ENCODE data around the gene PSPH.

The PSPH gene

DNA sequence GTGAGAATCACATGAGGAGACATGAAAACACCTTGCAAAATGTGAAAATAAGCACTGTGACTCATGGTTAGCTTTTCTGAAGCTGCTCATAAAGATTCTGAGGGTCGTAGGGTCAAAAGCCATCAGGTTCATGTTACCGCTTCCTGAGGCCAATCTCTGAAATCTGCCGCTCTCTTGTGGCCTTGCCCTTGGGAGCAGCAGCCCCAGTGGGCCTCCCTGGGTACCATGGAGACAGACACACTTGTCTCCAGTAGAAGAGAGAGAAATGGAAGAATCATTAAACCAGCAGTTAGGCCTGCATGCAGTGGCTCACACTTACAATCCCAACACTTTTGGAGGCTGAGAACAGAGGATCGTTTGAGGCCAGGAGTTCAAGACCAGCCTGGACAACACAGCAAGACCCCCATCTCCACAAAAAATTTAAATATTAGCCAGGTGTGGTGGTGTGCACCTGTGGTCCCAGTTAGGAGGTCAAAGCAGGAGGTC, 44.0 kb downstream of the PSPH start:
- peak; percentile 4 for DNase-seq (ENCODE audit: low read depth, low spot score)

DNA sequence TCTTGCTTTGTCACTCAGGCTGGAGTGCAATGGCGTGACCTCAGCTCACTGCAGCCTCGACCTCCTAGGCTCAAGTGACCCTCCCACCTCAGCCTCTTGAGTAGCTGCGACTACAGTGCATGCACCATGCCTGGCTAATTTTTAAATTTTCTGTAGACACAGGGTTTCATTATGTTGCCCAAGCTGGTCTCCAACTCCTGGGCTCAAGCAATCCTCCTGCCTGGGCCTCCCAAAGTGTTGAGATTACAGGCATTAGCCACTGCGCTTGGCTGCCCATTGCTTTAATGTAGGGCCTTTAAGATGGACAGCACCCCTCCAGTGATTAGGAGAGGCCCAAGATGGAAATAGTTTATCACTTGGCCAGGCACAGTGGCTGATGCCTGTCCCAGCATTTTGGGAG, 47.5 kb downstream of the PSPH start:
- DNase-seq (ENCODE audit: low read depth, low spot score): no peak

DNA sequence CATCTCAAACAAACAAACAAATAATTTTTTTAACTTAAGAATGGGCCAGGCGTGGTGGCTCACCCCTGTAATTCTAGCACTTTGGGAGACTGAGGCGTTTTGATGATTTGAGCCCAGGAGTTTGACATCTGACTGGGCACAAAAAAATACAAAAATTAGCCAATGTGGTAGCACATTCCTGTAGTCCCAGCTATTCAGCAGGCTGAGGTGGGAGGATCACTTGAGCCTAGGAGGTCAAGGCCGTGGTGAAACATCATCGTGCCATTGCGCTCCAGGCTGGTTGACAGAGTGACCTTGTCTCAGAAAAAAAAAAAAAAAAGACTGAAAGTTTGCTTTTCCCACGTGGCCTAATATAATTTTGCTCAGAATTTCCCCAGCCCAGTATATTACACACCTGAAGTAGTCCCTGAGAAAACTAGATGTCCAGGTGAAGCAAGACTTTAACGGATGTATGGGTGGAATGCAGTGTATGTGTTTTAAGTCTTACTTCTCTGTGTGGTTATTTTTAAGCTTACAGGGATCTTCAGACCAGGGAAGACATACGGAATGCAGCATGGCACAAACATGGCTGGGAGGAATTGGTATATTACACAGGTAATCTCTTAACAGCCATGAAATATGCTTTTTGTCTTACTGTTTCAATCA, 54.3 kb downstream of the PSPH start:
- DNase-seq (ENCODE audit: low read depth, low spot score): no peak

DNA sequence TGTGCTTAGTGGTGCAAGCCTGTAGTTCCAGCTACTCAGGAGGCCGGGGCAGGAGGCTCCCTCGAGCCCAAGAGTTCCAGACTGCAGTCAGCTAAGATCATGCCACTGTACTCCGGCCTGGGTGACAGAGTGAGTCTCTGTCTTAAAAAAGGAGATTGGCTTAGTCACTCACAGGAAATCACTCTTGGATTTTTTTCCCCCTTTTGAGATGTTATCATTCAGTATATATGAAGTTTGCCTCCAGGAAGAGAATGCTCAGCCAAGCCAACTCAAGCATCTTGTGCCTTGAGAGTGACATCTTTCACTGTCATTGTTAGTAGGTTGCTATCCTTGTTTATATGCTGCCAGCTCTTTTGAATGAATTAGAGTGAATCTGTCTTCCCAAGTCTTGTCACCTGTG, 58.9 kb downstream of the PSPH start:
- DNase-seq (ENCODE audit: low read depth, low spot score): no peak

DNA sequence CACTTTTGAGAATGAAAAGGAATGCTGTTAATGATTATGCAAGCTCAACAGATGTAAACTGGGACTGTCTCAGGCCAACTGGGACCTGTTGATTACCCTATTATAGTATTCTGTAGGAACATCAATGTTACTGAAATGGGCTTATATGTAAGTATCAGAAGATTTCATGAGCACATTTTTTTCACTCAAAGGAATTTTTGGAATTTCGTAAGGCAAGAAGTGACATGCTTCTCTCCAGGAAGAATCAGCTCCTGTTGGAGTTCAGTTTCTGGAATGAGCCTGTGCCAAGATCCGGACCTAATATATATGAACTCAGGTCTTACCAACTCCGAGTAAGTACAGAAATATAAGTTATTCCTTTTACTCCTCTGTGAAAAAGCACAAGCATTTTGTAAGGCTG, 67.7 kb downstream of the PSPH start:
- no peak for DNase-seq (ENCODE audit: low read depth, low spot score)

DNA sequence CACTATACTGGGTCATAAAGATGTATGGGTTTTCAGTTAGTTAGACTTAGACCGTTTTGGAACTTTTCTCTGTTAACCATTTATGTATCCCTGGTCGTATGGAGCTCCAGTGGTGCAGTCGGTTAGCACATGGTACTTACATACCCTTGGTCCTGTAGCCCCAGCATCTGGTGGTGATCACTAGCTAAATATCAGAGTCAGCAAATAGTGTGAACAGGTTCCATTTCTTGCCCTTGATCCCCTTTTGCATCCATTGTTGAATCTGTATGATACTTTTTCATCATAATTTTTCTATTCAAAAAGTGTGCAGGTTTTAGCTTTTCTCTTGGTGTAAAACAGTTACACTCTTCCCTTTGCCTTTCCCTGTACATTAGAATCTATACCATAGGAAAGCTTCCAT, 71.0 kb downstream of the PSPH start:
- no peak for DNase-seq (ENCODE audit: low read depth, low spot score)

DNA sequence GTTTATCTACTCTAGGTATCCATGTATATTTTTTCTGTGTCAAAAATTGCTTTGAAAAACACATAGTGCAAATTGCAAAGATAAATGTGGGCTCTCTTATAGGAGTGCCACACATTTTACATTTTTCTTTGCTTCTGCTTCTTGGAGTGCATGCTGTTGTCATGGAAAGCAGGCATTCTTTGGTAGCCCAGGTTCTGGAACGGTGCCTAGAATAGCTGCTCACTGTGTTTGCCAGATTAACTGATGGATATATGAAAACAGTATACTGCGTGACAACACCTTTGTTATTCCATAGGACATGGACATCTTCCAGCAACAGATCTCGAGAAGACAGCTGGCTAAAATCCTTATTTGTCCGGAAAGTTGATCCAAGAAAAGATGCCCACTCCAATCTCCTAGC, 73.4 kb downstream of the PSPH start:
- DNase-seq (ENCODE audit: low read depth, low spot score): no peak

DNA sequence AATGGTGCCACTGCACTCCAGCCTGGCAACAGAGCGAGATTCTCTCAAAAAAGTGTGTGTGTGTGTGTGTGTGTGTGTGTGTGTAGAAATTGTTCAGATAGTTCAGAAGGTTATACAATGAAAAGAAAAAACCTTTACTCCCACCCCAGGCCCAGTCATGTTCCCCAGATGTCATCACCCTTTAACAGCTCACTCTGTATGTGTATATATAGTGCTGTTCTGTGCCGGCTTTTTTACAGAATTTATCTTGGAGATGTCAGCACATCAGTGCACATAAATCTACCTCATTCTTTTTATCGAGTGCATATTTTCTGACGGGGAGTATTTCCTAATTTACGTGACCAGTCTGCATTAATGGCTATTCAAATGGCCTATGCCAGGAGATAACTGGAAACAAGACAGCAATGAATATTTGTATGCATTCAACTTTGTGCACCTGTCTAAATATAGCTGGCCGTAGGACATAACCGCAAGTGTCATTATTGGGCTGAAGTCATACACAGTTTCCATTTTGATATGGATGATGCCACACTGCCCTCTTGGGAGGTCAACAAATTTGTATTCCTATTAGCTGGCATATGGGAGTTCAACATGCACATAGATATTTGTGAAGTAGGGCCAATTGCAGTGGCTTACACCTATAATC, 75.1 kb downstream of the PSPH start:
- DNase-seq (ENCODE audit: low read depth, low spot score): no peak

DNA sequence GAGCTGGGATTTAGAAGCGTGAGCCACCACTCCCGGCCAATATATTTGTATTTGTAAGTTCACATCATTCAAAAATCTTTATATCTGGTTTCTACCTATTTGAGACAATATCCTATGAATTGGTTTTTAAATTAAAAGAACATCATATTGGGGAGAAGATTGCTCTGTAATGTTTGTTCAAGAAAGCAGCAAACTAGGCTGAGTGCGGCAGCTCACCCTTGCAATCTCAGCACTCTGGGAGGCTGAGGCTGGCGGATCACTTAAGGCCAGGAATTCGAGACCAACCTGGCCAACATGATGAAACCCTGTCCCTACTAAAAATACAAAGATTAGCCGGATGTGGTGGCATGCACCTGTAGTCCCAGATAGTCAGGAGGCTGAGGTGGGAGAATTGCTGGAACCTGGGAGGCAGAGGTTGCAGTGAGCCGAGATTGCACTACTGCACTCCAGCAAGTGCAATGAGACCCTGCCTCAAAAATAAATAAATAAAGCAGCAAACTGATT, 77.4 kb downstream of the PSPH start:
- no peak for DNase-seq (ENCODE audit: low read depth, low spot score)

DNA sequence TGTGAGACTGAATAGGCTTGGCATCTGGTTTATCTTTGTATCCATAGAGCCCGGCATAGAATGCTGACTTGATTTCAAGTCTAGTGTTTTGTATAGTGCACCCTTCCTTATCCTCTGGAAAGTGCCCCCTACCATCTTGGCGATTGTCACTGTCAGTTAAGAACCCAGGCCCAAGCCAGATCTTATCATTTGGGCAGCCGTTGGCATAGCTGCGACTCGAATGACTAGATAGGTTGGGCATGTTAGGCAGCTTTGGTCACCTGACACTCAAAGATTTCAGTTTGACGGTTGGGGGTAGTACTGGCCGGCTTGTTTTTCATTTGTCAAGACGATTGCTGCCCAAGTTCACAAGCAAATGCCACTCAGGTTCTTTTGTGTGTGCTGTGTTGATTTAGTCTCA, 80.3 kb downstream of the PSPH start:
- DNase-seq (ENCODE audit: low read depth, low spot score): no peak

DNA sequence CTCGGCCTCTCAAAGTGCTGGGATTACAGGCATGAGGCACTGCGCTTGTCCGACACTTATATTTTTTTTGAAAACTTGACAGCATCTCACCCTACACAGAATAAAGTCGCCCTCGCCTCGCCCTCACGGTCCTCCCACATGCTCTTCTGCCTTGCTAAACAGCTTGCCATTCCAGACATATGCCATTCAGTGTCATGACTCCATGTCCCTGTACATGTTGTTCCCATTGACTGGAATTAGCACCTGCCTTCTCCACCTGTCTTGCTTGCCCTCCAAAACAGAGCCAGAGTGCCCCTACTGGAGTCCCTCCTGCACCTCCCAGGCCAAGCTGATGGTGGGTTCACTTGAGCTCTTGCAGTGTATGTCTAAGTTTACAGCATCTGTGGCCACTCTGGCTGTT, 80.7 kb downstream of the PSPH start:
- no peak for DNase-seq (ENCODE audit: low read depth, low spot score)

DNA sequence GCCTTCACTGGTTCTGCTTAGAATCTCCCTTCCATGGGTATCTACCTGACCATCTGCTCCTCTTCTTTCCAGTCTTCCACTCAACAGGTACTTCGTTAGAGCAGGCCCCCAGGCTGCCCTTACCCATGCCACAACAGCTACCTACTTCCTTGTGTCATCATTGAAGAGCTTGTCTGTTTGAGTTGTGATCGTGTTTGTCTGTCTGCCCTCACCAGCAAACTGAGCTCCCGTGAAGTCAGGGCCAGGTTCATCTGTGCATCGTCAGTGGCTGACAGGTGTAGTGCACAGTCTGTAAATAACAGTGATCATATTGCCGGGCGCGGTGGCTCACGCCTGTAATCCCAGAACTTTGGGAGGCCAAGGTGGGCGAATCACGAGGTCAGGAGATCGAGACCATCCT, 81.9 kb downstream of the PSPH start:
- DNase-seq (ENCODE audit: low read depth, low spot score): no peak

DNA sequence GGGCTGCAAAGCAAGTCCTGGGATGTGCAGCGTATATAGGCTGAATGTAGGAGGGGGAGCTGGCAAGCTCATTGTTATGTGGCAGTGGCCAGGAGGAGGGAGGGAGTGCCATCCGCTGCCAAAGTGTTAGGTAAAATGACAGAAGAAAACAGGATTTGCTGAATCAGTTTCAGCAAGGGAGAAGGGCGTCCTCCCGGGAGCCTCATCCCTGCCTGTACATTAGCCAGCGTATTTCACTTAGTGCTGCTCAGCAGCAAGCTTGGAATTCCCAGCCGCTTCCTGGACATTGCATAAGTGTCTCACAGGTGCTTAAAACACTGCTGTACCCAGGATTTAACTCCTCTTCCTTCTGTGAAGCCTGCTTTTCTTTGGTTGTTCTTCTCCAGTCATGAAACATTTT, 84.4 kb downstream of the PSPH start:
- no peak for DNase-seq (ENCODE audit: low read depth, low spot score)

DNA sequence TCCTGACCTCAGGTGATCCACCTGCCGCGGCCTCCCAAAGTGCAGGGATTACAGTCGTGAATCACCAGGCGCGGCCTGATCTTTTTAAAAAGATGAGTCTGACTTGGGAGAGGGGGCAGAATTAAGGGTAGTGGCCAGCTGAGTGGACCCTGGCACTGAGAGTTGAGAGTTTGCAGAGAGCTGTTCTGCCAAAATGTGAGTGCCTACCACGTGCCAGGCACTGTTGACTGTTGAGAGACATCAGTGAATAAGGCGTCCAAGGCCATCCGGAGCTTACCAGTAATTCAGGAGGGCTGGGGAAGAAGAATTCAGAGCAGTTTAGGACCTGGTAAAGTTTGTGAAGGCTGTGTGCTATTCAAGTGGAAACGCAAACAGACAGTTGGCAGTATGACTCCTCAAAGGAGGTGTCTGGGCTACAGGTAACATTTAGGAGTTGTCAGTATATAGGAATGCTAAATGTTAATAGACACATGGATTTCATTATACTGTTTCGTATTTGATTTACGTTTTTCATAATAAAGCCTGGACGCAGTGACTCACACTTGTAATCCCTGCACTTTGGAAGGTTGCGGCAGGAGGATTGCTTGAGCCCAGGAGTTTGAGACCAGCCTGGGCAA, 85.3 kb downstream of the PSPH start:
- no peak for DNase-seq (ENCODE audit: low read depth, low spot score)

DNA sequence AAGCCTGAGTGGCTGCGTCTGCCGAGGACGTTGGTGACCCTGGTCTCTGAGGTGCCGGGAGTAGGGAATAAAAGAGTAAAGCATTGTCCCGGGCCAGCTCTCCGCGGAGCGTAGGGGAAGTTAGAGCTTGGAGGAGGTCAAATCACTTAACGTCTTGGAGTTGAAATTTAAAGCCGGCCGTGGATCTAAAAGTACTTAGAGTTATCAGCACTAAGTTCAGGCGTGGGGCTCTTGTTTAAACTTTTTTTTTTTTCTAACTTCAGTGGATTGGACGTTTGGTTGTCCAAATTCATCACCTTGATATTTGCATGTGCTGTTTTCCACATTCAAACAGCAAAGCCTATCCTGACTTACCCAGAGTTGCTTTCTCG, 86.2 kb downstream of the PSPH start:
- no peak for DNase-seq (ENCODE audit: low read depth, low spot score)

DNA sequence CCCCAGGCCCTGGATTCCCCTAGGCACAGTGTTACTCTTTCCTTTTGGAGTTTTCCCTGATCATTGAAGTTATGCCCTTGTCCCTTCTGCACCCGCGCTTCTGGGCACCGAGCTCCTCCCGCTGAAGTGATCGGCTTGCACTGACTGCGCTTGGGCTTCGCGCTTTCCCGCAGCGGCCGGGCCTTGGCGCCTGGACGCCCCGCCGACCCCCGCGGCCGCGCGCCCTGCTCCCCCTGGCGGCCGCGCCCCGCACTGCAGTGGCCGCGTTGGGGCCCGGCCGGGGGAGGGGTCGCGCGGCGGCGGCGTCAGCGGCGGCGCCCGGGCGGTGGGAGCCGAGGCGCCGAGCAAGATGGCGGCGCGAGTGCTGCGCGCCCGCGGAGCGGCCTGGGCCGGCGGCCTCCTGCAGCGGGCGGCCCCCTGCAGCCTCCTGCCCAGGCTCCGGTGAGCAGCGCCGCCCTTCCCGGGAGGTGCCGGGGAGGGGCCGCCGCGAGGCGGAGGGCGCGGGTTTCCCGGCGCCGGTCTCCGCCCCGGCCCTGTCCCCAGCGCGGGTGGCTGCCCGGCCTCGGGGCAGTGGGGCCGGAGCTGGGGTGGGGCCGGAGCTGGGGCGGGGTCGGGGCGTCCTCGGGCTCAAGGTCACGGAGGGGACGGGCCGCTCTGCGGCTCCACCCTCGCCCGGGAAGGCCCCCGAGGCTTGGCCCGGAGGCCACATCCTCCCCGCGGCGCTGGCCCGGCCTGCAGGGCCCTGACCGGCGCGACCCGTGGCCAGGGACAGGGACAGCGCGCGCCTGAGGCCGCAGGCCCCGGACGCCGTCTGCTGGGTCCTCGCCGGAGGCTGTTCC, 86.8 kb downstream of the PSPH start, which contains the start of gene NIPSNAP2:
Gene NIPSNAP2, plus strand, starts transcription at position 325 of the 839 bp plus-strand sequence. Its CDS starts 25 bp downstream, at position 350.
- DNase-seq (ENCODE audit: low read depth, low spot score): peak; percentile 81

DNA sequence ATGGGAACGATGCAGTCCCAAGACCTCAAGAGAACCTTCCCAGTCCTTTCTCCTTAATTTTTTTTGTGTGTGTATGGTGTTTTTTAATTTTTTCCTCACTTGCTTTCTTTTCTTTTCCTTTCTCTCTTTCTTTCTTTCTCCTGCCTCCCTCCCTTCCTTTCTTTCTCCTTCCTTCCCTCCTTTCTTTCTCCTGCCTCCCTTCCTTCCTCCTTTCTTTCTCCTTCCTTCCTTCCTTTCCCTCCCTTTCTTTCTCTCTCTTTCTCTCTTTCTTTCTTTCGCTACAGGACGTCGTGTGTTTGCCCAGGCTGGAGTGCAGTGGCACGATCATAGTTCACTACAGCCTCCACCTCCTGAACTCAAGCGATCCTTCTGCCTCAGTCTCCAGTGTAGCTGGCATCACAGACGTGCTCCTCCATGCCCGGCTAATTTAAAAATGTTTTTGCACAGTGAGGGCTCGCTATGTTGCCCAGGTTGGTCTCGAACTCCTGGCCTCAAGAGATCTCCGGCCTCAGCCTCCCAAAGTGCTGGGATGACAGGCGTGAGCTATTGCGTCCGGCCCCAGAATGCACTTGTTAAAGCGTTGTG, 87.6 kb downstream of the PSPH start:
- no peak for DNase-seq (ENCODE audit: low read depth, low spot score)

DNA sequence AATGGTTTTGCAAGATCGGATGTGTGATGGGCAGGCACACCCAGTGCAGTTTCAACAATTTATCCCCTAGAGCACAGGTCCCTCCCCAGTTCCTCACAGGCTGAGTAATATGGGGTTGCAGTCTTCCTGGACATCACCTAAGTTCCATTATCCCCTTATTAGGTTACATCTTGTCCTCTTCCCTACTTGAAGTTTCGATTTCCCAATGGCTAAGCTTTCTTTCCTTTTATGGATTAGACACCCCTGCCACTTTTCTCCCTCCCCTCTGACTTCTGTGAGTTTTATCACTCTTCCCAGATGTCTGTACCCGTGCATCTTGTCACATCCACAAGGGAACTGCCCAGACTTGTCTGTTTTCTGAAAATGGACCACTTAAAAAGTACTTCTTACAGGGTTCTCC, 89.2 kb downstream of the PSPH start:
- no peak for DNase-seq (ENCODE audit: low read depth, low spot score)
